ENCODE results near the gene STARD3.

DNA sequence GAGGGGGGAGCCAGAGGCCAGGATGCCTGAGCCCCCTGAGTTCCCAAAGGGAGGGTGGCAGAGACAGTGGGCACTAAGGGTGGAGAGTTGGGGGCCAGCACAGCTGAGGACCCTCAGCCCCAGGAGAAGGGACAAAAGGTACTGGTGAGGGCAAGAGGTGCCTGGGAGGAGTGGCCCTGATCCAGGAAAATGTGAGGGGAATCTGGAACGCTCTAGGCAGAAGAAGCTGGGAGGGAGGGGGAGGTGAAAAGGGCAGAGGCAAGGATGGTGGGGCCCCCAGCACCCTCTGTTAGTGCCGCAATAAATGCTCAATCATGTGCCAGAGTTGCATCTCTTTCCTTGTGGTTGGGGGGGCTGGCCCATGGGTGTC, 29.3 kb downstream of the STARD3 start:
- TF ChIP-seq, protein P1, sequence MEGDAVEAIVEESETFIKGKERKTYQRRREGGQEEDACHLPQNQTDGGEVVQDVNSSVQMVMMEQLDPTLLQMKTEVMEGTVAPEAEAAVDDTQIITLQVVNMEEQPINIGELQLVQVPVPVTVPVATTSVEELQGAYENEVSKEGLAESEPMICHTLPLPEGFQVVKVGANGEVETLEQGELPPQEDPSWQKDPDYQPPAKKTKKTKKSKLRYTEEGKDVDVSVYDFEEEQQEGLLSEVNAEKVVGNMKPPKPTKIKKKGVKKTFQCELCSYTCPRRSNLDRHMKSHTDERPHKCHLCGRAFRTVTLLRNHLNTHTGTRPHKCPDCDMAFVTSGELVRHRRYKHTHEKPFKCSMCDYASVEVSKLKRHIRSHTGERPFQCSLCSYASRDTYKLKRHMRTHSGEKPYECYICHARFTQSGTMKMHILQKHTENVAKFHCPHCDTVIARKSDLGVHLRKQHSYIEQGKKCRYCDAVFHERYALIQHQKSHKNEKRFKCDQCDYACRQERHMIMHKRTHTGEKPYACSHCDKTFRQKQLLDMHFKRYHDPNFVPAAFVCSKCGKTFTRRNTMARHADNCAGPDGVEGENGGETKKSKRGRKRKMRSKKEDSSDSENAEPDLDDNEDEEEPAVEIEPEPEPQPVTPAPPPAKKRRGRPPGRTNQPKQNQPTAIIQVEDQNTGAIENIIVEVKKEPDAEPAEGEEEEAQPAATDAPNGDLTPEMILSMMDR (conservative IDR thresholded peaks at IDR 0.05): no peak
- no peak for TF ChIP-seq ZFX (IDR thresholded peaks at IDR 0.05)

All from C4-2B (cell line).